GM23248 (cell line): ENCODE data around the gene ARHGAP23. TPM values are rescaled to one million over a fixed set of nuclear protein-coding genes. Genes with fewer than 3 reads are reported as not detected.
"Not testable (repeated sequence)": the region's sequence is repeated elsewhere in the genome, so short reads cannot be mapped to it uniquely, and the experiment has no call there.

Experiments used
- DNase-seq: peaks from one replicate; pipeline ENCODE4 v3.0.0-alpha.2; 2015
- H2AFZ ChIP-seq: fragments of 200-600 bp; sonication (generic); 2 replicates; pipeline ENCODE4 v1.6.1; 2016; ENCODE audit warnings: antibody characterized with exemption
- H3F3A ChIP-seq: fragments of 200-600 bp; sonication (generic); 2 replicates; pipeline ENCODE4 v1.6.1; 2016; ENCODE audit warnings: mild to moderate bottlenecking, antibody characterized with exemption, mixed run types; ENCODE audit not compliant: insufficient read depth
- H3K27ac ChIP-seq: fragments of 200-600 bp; sonication (generic); 2 replicates; pipeline ENCODE4 v1.5.1; 2016; ENCODE audit warnings: mild to moderate bottlenecking
- H3K27me3 ChIP-seq: fragments of 200-600 bp; sonication (generic); replicated peaks from 2 replicates; pipeline ENCODE4 v1.6.1; 2016; ENCODE audit warnings: mild to moderate bottlenecking; ENCODE audit not compliant: insufficient read depth
- H3K36me3 ChIP-seq: fragments of 200-600 bp; sonication (generic); 2 replicates; pipeline ENCODE4 v1.6.1; 2016; ENCODE audit warnings: low read depth, mild to moderate bottlenecking
- H3K4me1 ChIP-seq: fragments of 200-600 bp; sonication (generic); 2 replicates; pipeline ENCODE4 v1.6.1; 2016; ENCODE audit warnings: mild to moderate bottlenecking; ENCODE audit not compliant: insufficient read depth
- H3K4me2 ChIP-seq: fragments of 200-600 bp; sonication (generic); one replicate; pipeline ENCODE4 v1.6.1; 2016; ENCODE audit warnings: mild to moderate bottlenecking; ENCODE audit not compliant: unreplicated experiment
- H3K4me3 ChIP-seq: fragments of 200-600 bp; sonication (generic); 2 replicates; pipeline ENCODE4 v1.5.1; 2016; ENCODE audit warnings: mild to moderate bottlenecking
- H3K79me2 ChIP-seq: fragments of 200-600 bp; sonication (generic); 2 replicates; pipeline ENCODE4 v1.6.1; 2016; ENCODE audit warnings: mild to moderate bottlenecking; ENCODE audit not compliant: insufficient read depth
- H3K9ac ChIP-seq: fragments of 200-600 bp; sonication (generic); 2 replicates; pipeline ENCODE4 v1.6.1; 2016; ENCODE audit warnings: mild to moderate bottlenecking
- H3K9me2 ChIP-seq: fragments of 200-600 bp; sonication (generic); 2 replicates; pipeline ENCODE4 v1.6.1; 2016; ENCODE audit warnings: mixed run types, mild to moderate bottlenecking, moderate library complexity; ENCODE audit not compliant: insufficient read depth
- H3K9me3 ChIP-seq: fragments of 200-600 bp; sonication (generic); one replicate; pipeline ENCODE4 v1.6.1; 2017; ENCODE audit warnings: low read depth
- H4K20me1 ChIP-seq: fragments of 200-600 bp; sonication (generic); 2 replicates; pipeline ENCODE4 v1.6.0; 2016; ENCODE audit not compliant: insufficient read depth
- EZH2 ChIP-seq: fragments of 200-600 bp; sonication (generic); IDR thresholded peaks from 2 replicates; pipeline ENCODE4 v1.6.1; 2018; ENCODE audit warnings: antibody characterized with exemption, mild to moderate bottlenecking; ENCODE audit not compliant: insufficient read depth, poor library complexity, severe bottlenecking
- EZH2phosphoT487 ChIP-seq: fragments of 200-600 bp; sonication (generic); IDR thresholded peaks from 2 replicates; pipeline ENCODE4 v1.6.1; 2018; ENCODE audit warnings: antibody characterized with exemption, moderate library complexity, mild to moderate bottlenecking, low read depth; ENCODE audit not compliant: insufficient read depth
- WGBS, 2 experiments: methylation state at CpG; one replicate each; pipeline ENCODE4 v1.1.6; 2015 to 2017; ENCODE audit warnings: low lambda C conversion rate in 2 of 2, low coverage in 1 of 2; ENCODE audit errors: missing lambda C conversion rate in 2 of 2; 5-methylcytosine and 5-hydroxymethylcytosine counted together
- in situ Hi-C: fragments of 300-500 bp; cut with MboI; formaldehyde crosslinking; loops from 2 replicates; pipeline ENCODE4 v1.15.0; 2020
- polyA plus RNA-seq: library from polyadenylated mRNA; unstranded; fragments of >200 nt; fragmentation: Nextera tagmentation; extraction: Ambion mirVana; gene quantifications from 2 replicates; pipeline ENCODE4 v1.2.1, GENCODE V29; 2016
- total RNA-seq: library from RNA; depleted of rRNA; stranded (reverse); fragments of >200 nt; shearing (Covaris generic); gene quantifications from 2 replicates; pipeline ENCODE4 v1.2.3, GENCODE V29; 2014

ARHGAP23 gene
- total and polyA plus RNA-seq, 2 experiments from 2014 or later, result 6.6 to 69.4 TPM

GRCh38 chr17:38436386-38436785 is 8.1 kb downstream of the ARHGAP23 start:
- Histone ChIP-seq H3K79me2 (peaks cover 91% of the 10 kb centered on the region), H3K27ac (no peak overlapping the region), H3K9me3 (no peaks in the 10 kb centered on the region), H3F3A (no peaks in the 10 kb centered on the region), H2AFZ (no peak overlapping the region), H3K36me3 (no peaks in the 10 kb centered on the region), H3K4me1 (no peaks in the 10 kb centered on the region; the same call in 1 of the 2 replicates), H3K4me3 (no peak overlapping the region), H3K27me3 (no peaks in the 10 kb centered on the region), H4K20me1 (no peaks in the 10 kb centered on the region), H3K4me2 (no peak overlapping the region), H3K9ac (no peak overlapping the region), H3K9me2 (no peaks in the 10 kb centered on the region)
- WGBS, 2 experiments, result 73 to 74% methylated on average over 11 of the region's 11 CpGs
- no peak for TF ChIP-seq EZH2
- no peak for TF ChIP-seq EZH2phosphoT487
- in situ Hi-C loops, result loop anchor here (10.0 kb wide), 1 partner anchor 48 kb away; no protein-coding TSS in a partner anchor
- no peak for DNase-seq

GRCh38 chr17:38437313-38437712 is 9.0 kb downstream of the ARHGAP23 start:
- WGBS, 2 experiments, result 87 to 90% methylated on average over 1 of the region's 1 CpG
- H3K9ac ChIP-seq, H4K20me1 ChIP-seq, H3K9me2 ChIP-seq, H3K4me2 ChIP-seq, H3K9me3 ChIP-seq, H3K27ac ChIP-seq, H3K4me3 ChIP-seq, DNase-seq, H3K4me1 ChIP-seq, H3F3A ChIP-seq, H3K36me3 ChIP-seq, H2AFZ ChIP-seq, H3K27me3 ChIP-seq: not testable (repeated sequence)
- peaks cover 86% of the 10 kb centered on the region for H3K79me2 ChIP-seq
- in situ Hi-C loops, result loop anchor here (10.0 kb wide), 1 partner anchor 47 kb away; no protein-coding TSS in a partner anchor

GRCh38 chr17:38439436-38439835 is 11.2 kb downstream of the ARHGAP23 start:
- in situ Hi-C loops, result loop anchor here (10.0 kb wide), 1 partner anchor 45 kb away; no protein-coding TSS in a partner anchor
- H4K20me1 ChIP-seq, result no peaks in the 10 kb centered on the region

GRCh38 chr17:38440614-38441397 is 12.5 kb downstream of the ARHGAP23 start:
- H3K4me2 ChIP-seq, result no peak overlapping the region
- H3K4me3 ChIP-seq, result no peak overlapping the region
- peaks cover 12% of the 10 kb centered on the region for H3K4me1 ChIP-seq
- 86% methylated on average over 14 to 16 of the region's 16 CpGs for WGBS, 2 experiments
- H3K9ac ChIP-seq, result no peak overlapping the region
- TF ChIP-seq EZH2phosphoT487, result no peak
- no peak for TF ChIP-seq EZH2
- in situ Hi-C loops, result no loop called here
- no peaks in the 10 kb centered on the region for H3K27me3 ChIP-seq
- no peaks in the 10 kb centered on the region for H3K36me3 ChIP-seq
- no peaks in the 10 kb centered on the region for H3K9me3 ChIP-seq
- H4K20me1 ChIP-seq, result no peaks in the 10 kb centered on the region
- H3K9me2 ChIP-seq, result no peaks in the 10 kb centered on the region
- DNase-seq, result no peak
- H3K79me2 ChIP-seq, result peaks cover 81% of the 10 kb centered on the region
- H2AFZ ChIP-seq, result no peak overlapping the region
- no peak overlapping the region for H3K27ac ChIP-seq
- no peaks in the 10 kb centered on the region for H3F3A ChIP-seq

More at GRCh38 chr17:38439436-38439835, 11.2 kb downstream of the ARHGAP23 start:
- peaks cover 12% of the 10 kb centered on the region for H3K4me1 ChIP-seq
- TF ChIP-seq EZH2 (no peak), EZH2phosphoT487 (no peak)
- no peak for DNase-seq
- H3K9ac ChIP-seq, result no peak overlapping the region
- no peaks in the 10 kb centered on the region for H3K9me2 ChIP-seq
- H3F3A ChIP-seq, result no peaks in the 10 kb centered on the region
- no peak overlapping the region for H3K4me3 ChIP-seq
- H3K4me2 ChIP-seq, result no peak overlapping the region
- WGBS, 2 experiments, result 81 to 82% methylated on average over 5 of the region's 5 CpGs
- H3K36me3 ChIP-seq, result no peaks in the 10 kb centered on the region
- no peaks in the 10 kb centered on the region for H3K27me3 ChIP-seq
- H3K27ac ChIP-seq, result no peak overlapping the region
- peaks cover 83% of the 10 kb centered on the region for H3K79me2 ChIP-seq
- no peaks in the 10 kb centered on the region for H3K9me3 ChIP-seq
- H2AFZ ChIP-seq, result no peak overlapping the region
